ENCODE results near the gene TRPM2. TPM values are rescaled to one million over a fixed set of nuclear protein-coding genes. Genes with fewer than 3 reads are reported as not detected.

The TRPM2 gene
- total RNA-seq, 2 donors from 2014 or later: 1.6 to 12.5 TPM

- H3K27me3 Mint-ChIP-seq (ENCODE audit: insufficient read depth): peaks cover 2% of the 10 kb centered on the region
- TF ChIP-seq CTCF (conservative IDR thresholded peaks at IDR 0.05): no peak
- no peak overlapping the region for H3K4me3 Mint-ChIP-seq
Observed at GRCh38 chr21:44348861-44349260, 4.6 kb upstream of the TRPM2 start.

GRCh38 chr21:44349416-44349846, 4.0 kb upstream of the TRPM2 start:
- H3K9me3 ChIP-seq (ENCODE audit: control insufficient read depth, low read length): peaks cover 15% of the 10 kb centered on the region
- H3K27ac ChIP-seq (ENCODE audit: low read depth, low read length): no peak overlapping the region
- Mint-ChIP-seq H3K9me3 (peaks cover 13% of the 10 kb centered on the region), H3K27ac (no peak overlapping the region), H3K27me3 (ENCODE audit: insufficient read depth) (peaks cover 4% of the 10 kb centered on the region), H3K4me1 (peaks cover 10% of the 10 kb centered on the region), H3K36me3 (ENCODE audit: low read depth) (no peaks in the 10 kb centered on the region), H3K4me3 (no peak overlapping the region)
- no peaks in the 10 kb centered on the region for H3K36me3 ChIP-seq (ENCODE audit: control insufficient read depth, insufficient read depth, low read length)
- no peak overlapping the region for H3K4me3 ChIP-seq (ENCODE audit: low read length)
- 96 to 100% methylated on average over 3 to 12 of the region's 12 CpGs for WGBS, 2 experiments (ENCODE audit: insufficient coverage in 1 of 2, insufficient read length in 1 of 2)
- no peak for TF ChIP-seq CTCF (conservative IDR thresholded peaks at IDR 0.05)
- H3K4me1 ChIP-seq (ENCODE audit: control insufficient read depth, insufficient read depth, low read length): no peaks in the 10 kb centered on the region
- DNase-seq: no peak
- H3K9ac ChIP-seq (ENCODE audit: extremely low read depth, low read length, poor library complexity, severe bottlenecking): no peak overlapping the region
- no peaks in the 10 kb centered on the region for H3K27me3 ChIP-seq (ENCODE audit: control insufficient read depth, insufficient read depth, low read length, poor library complexity, severe bottlenecking)

More at GRCh38 chr21:44348861-44349260, 4.6 kb upstream of the TRPM2 start:
- WGBS, 2 experiments (ENCODE audit: insufficient coverage in 1 of 2, insufficient read length in 1 of 2): 95 to 97% methylated on average over 8 to 19 of the region's 19 CpGs
- H3K9me3 ChIP-seq (ENCODE audit: control insufficient read depth, low read length): peaks cover 21% of the 10 kb centered on the region
- H3K27ac ChIP-seq (ENCODE audit: low read depth, low read length): no peak overlapping the region
- peaks cover 19% of the 10 kb centered on the region for H3K9me3 Mint-ChIP-seq
- no peak for DNase-seq
- no peak overlapping the region for H3K9ac ChIP-seq (ENCODE audit: extremely low read depth, low read length, poor library complexity, severe bottlenecking)
- no peak overlapping the region for H3K27ac Mint-ChIP-seq
- no peaks in the 10 kb centered on the region for H3K4me1 ChIP-seq (ENCODE audit: control insufficient read depth, insufficient read depth, low read length)
- no peaks in the 10 kb centered on the region for H3K36me3 ChIP-seq (ENCODE audit: control insufficient read depth, insufficient read depth, low read length)
- no peak overlapping the region for H3K4me3 ChIP-seq (ENCODE audit: low read length)
- H3K36me3 Mint-ChIP-seq (ENCODE audit: low read depth): peaks cover under 1% of the 10 kb centered on the region
- H3K27me3 ChIP-seq (ENCODE audit: control insufficient read depth, insufficient read depth, low read length, poor library complexity, severe bottlenecking): no peaks in the 10 kb centered on the region
- peaks cover 6% of the 10 kb centered on the region for H3K4me1 Mint-ChIP-seq

- no peaks in the 10 kb centered on the region for H3K4me1 ChIP-seq (ENCODE audit: control insufficient read depth, insufficient read depth, low read length)
- H3K27ac Mint-ChIP-seq: no peak overlapping the region
- H3K36me3 ChIP-seq (ENCODE audit: control insufficient read depth, insufficient read depth, low read length): no peaks in the 10 kb centered on the region
- H3K4me1 Mint-ChIP-seq: peaks cover 12% of the 10 kb centered on the region
- peaks cover 8% of the 10 kb centered on the region for H3K9me3 ChIP-seq (ENCODE audit: control insufficient read depth, low read length)
- no peak for TF ChIP-seq CTCF (conservative IDR thresholded peaks at IDR 0.05)
- 91 to 97% methylated on average over 43 to 113 of the region's 113 CpGs for WGBS, 2 experiments (ENCODE audit: insufficient coverage in 1 of 2, insufficient read length in 1 of 2)
- no peak overlapping the region for H3K9ac ChIP-seq (ENCODE audit: extremely low read depth, low read length, poor library complexity, severe bottlenecking)
- H3K4me3 Mint-ChIP-seq: no peak overlapping the region
- no peaks in the 10 kb centered on the region for H3K27me3 ChIP-seq (ENCODE audit: control insufficient read depth, insufficient read depth, low read length, poor library complexity, severe bottlenecking)
- peaks cover 4% of the 10 kb centered on the region for H3K27me3 Mint-ChIP-seq (ENCODE audit: insufficient read depth)
- no peak for DNase-seq
- H3K27ac ChIP-seq (ENCODE audit: low read depth, low read length): no peak overlapping the region
- peaks cover 9% of the 10 kb centered on the region for H3K9me3 Mint-ChIP-seq
- H3K4me3 ChIP-seq (ENCODE audit: low read length): no peak overlapping the region
- no peaks in the 10 kb centered on the region for H3K36me3 Mint-ChIP-seq (ENCODE audit: low read depth)
Observed at GRCh38 chr21:44349847-44350772, 3.3 kb upstream of the TRPM2 start.

Measured in endodermal cell (in vitro differentiated cells).